Activated T-cell treated with anti-CD3 and anti-CD28 coated beads for 48 hours (primary cell): ENCODE results near the gene SLFN11.
A peak's percentile ranks its signal among the peaks of the same experiment; 100 is the strongest.
"Not testable (repeated sequence)": the region's sequence is repeated elsewhere in the genome, so short reads cannot be mapped to it uniquely, and the experiment has no call there.

Experiments used
- DNase-seq: peaks from one replicate; pipeline ENCODE4 v3.0.0-alpha.2; 2020; ENCODE audit warnings: low read depth

SLFN11 gene

DNA sequence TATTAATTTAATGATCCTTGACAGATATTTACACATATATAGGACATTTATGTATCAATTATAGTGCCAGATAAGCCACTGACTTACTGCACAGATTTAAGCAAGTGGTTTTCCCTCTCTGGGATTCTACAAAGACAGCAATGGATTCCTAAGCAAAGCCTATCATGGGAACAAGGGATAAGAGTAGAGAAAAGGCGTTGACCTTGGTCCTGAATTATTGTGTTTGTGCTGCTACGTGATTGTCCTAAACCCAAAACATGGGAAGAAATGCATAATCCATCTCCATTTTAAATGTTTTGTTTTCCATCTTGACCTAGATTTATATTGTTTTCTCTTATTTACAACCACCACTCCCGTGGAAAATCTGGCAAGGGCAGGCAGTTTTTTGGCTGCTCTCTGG, 14.0 kb downstream of the SLFN11 start:
- no peak for DNase-seq

GRCh38 chr17:35352284-35352683, 21.1 kb downstream of the SLFN11 start:
- no peak for DNase-seq

- no peak for DNase-seq
Measured at GRCh38 chr17:35350493-35350892, 22.9 kb downstream of the SLFN11 start.

DNA sequence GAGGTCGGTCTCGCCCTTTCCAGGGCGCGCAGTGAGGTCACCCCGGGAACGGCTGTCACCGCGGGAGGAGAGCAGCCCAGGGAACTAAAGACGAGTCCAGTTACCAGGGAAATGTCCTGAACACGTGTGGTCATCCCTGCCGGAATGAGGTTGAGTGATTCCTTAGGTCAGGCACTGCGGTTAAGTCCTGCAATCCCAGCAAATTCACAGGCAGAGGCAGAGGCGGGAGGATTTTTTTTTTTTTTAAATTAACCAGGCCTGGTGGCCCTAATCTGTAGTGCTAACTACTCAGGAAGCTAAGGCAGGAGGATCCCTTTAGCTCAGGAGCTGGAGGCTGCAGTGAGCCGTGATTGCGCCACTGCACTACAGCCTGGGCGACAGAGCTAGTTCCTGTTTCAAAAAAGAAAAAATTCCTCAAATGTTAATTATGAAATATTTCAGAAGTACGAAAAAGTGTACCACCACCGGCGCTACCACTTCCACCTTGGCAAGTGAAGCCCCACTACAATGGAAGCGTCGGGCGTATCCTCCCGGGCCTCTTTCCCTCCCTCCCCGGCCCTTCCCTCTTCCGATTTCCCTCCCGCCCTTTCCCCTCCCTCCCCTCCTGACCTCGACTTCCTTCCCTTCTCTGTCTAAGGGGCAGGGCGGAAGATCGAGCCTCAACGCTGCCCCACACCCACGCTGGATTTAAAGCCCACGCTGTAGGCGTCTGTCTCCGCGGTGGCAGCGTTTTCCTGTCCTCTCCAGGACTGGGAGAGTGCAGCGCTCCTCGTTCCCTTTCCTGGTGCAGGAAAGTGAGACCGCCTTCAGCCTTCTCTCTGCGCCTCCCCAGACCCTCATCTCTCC, 27.3 kb downstream of the SLFN11 start:
- DNase-seq: no peak

- no peak for DNase-seq
Measured at GRCh38 chr17:35345445-35345925, 27.9 kb downstream of the SLFN11 start.

DNA sequence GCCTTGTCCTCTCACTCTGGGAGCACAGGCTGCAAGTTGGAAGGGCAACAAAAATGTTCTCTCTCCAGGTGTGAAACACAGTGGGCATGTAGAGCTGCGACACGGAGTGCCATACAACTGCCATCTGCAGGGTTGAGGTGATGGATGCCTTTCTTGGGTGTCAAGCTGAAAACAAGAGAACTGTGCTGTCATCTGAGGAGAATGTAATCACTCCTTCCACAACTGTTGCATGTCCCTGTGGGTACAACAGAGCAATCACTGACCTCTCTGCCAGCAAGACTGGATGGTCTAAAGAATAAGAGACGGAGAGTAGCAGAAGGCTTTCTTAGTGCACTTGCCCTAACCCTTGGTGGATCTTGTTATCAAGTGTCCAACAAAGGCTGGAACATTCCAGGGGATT, 29.2 kb downstream of the SLFN11 start:
- DNase-seq: no peak

GRCh38 chr17:35342276-35342675, 31.1 kb downstream of the SLFN11 start:
- no peak for DNase-seq

DNA sequence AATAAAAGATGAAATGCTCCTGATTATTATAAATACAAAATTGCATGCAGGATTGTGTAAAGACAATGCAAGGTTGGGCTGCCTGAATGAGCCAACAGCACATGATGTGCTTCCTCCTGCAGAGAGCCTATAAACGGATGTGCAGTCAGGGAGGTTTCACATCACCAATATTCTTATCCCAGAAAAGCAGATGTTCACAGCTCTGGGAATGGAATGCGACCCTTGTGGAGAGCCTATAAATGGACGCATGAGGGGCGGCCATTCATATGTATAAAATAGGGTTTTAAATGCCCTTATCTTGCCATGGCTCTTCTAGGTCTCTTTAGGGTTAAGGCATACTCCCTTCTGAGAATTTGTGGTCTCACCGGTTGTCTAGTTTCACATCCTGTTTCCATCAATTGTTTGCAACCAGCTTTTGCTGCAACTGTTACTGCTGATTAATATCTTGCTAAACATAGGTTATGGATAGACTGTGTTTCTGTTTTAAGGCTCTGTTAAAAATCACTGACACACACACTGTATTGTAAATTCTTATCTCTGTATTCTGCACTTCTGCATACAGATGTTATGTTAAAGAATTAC, 31.9 kb downstream of the SLFN11 start:
- DNase-seq: no peak

GRCh38 chr17:35338230-35338629, 35.2 kb downstream of the SLFN11 start:
- no peak for DNase-seq

DNA sequence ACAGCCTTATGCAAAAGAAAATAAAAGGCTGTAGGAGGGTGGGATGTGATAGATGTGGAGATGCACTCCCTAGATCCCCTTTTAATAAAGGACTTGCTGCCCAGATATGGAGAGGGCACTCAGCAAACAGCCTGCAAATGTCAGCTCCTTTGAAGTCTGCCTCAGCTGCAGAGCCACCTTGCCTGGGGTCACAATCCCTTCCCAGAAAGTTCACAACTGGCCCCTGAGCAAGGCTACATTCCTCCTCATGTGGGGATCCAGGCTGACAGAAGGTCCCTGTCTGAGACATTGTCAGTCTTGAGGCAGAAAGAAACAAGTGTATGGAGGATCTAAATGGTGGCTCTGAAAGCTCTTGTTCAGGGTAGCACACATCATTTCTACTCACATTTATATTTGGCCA, 36.1 kb downstream of the SLFN11 start:
- DNase-seq: no peak

- DNase-seq: not testable (repeated sequence)
Measured at GRCh38 chr17:35333578-35333977, 39.8 kb downstream of the SLFN11 start.

- no peak for DNase-seq
Measured at GRCh38 chr17:35322749-35323148, 50.7 kb downstream of the SLFN11 start.

DNA sequence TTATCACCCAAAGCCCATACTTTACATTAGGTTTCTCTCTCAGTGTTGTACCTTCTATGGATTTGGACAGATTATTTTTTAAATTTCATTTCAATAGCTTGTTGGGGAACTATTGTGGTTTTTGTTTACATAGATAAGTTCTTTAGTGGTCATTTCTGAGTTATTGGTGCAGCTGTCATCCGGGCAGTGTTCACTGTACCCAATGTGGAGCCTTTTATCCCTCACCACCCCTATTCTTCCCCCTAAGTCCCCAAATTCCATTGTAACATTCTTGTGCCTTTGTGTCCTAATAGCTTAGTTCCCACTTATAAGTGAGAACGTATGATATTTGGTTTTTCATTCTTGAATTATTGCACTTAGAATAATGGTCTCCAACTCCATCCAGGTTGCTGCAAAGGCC, 57.5 kb downstream of the SLFN11 start:
- no peak for DNase-seq

GRCh38 chr17:35315283-35315682, 58.1 kb downstream of the SLFN11 start:
- DNase-seq: no peak

DNA sequence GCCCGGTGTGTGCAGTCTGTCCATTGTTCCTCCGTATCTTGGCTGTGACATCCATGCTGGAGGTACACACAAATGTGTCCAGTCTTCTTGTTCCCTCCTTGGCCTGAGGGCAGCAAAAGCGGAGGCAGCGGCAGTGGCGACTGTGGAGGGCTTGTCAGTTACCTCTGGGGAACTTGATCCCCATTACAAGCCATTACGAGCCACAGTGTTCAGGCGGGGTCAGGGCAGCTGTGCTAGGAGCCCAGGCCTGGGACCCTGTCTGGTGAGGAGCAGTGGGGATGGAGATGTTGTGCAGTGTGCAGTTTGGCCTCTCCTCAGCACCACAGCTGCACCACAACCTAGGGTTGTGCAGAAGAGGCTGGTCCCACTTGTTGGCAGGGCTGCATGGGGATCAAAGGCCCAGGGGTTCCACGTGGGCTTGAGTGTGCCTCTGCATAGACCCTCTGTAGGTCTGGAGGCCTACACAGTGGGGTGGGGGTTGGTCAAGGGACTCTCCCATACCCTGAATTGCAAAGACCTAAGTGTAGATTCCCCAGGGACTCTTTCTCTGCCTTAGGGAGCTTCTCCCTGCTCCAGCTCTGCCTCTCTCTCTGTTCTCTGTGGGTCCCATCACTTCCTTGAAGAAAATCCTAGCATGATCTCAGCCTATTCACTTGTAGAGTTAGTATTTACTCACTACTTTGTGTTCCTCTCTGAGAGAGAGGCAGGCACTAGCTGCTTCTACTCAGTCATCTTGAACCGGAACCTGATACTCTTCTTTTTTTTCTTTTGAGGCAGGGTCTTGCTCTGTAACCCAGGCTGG, 58.8 kb downstream of the SLFN11 start:
- no peak for DNase-seq

DNA sequence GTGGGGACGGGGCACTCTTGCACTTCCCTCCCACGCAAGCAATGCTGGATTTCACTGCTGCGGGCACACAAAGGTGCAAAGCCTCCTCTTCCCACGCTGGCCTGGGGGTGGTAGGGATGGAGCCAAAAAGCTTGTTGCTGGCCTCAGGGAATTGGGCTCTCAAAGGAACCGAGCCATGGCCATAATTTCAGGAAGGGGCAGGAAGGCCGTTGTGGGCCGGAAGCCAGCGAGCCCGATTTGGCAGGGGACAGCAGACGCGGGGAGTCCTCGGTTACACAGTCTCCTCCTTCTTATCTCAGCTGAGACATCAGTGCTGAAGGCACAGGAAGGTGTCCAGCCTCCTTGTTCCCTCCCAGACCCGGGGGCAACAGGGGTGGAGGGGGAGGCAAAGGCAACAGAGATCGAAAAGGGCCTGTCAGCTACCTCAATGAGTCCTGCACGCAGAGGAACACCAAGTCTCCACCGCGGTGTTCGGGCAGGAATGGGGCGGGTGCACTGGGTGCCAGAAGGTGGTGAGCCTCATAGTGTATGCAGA, 59.5 kb downstream of the SLFN11 start:
- peak; percentile 3 for DNase-seq

GRCh38 chr17:35312790-35313711, 60.4 kb downstream of the SLFN11 start:
- DNase-seq: peak; percentile 67

DNA sequence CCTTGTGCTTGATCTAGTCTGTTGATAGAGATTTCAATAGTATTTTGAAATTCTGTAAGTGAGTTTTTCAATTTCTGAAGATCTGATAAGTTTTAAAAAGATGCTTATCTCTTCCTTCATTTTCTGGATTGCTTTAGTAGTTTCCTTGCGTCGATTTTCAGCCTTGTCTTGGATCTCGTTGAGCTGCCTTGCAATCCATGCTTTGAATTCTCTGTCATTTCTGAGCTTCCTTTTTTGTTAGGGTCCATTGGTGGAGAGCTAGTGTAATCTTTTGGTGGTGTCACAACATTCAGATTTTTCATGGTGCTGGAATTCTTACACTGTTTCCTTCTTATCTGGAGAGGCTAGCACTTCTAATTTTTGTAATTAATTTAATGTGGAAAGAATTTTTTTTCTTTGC, 61.1 kb downstream of the SLFN11 start:
- no peak for DNase-seq

- DNase-seq: not testable (repeated sequence)
Measured at GRCh38 chr17:35309345-35309744, 64.1 kb downstream of the SLFN11 start.
